Measurements from ENCODE around the gene TP53TG3F.
"Not testable (repeated sequence)": the region's sequence is repeated elsewhere in the genome, so short reads cannot be mapped to it uniquely, and the experiment has no call there.

The TP53TG3F gene

GRCh38 chr16:33459312-33459711 is at the start of gene TP53TG3F:
Gene TP53TG3F (plus strand): TSS chr16:33459612. CDS start chr16:33459680, 68 bp downstream.
- not testable (repeated sequence) for DNase-seq

GRCh38 chr16:33491611-33492010 is 32.2 kb downstream of the TP53TG3F start:
- not testable (repeated sequence) for DNase-seq

DNA sequence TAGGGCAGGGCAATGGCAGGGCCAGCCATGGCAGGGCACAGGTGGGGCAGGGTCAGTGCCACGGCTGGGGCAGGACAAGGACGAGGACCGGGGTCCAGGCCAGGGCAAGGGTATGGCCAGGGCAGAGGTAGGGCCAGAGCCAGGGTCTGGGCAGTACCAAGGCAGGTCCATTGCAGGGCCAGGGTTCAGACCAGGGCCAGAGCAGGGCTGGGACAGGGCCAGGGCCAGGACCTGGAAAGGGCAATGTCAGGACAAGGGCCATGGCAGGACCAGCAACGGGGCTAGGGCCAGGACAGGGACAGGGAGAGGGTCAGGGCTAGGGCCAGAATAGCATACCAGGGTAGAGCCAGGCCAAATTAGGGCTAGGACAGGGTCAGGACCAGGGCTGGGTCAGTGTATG is 47.8 kb downstream of the TP53TG3F start:
- DNase-seq, result not testable (repeated sequence)

DNA sequence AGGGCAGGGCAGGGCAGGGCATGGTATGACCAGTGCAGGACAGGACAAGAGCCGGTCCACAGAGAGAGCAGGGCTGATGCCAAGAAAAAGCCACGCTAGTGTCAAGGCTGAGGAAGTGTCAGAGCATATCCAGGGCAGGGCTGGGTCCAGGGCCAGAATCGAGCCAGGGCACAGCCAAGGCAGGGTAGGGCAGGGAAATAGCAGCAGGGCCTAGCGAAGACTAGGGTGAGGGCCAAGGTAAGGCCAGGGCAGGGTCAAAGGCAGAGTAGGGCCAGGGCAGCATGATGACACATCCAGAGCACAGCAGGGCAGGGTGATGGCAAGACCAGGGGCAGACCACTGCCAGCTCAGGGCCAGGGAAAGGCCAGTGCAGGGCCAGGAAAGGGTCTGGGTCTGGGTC is 49.7 kb downstream of the TP53TG3F start:
- DNase-seq, result not testable (repeated sequence)

- DNase-seq, result not testable (repeated sequence)
Observed at GRCh38 chr16:33509906-33510305, 50.5 kb downstream of the TP53TG3F start.

Measured in suppressor macrophage treated with lipopolysaccharide for 1 hour (primary cell).